D721Med (cell line): ENCODE results near the gene TOX2.

Source experiments
- DNase-seq: peaks from one replicate; pipeline ENCODE4 v3.0.0; 2011; ENCODE audit warnings: low spot score; ENCODE audit not compliant: insufficient read length
- FAIRE-seq: peaks from 2 replicates; lab custom pipeline; 2011; peaks lifted over from hg19 to GRCh38; lab: Jason Lieb, UNC
- CTCF ChIP-seq: IDR thresholded peaks from 2 replicates; pipeline ENCODE4 v1.5.1; 2012; ENCODE audit warnings: mild to moderate bottlenecking, control low read depth; ENCODE audit not compliant: insufficient read depth; ENCODE audit errors: missing control alignments

The TOX2 gene

GRCh38 chr20:43915211-43916072 is 790 bp downstream of the TOX2 start:
- DNase-seq = no peak
- TF ChIP-seq CTCF = no peak
- FAIRE-seq = no peak

- TF ChIP-seq CTCF = no peak
- FAIRE-seq = no peak
- DNase-seq = no peak
These were observed 1.6 kb downstream of the TOX2 start for GRCh38 chr20:43916073-43916880.

- TF ChIP-seq CTCF = no peak
- FAIRE-seq = no peak
- DNase-seq = no peak
These were observed 2.3 kb downstream of the TOX2 start for GRCh38 chr20:43916881-43917371.

- TF ChIP-seq CTCF = no peak
- DNase-seq (no peak), FAIRE-seq (no peak)
These were observed 2.7 kb downstream of the TOX2 start for GRCh38 chr20:43917380-43917779.

GRCh38 chr20:43919686-43920403 is 5.2 kb downstream of the TOX2 start:
- FAIRE-seq = no peak
- TF ChIP-seq CTCF = no peak
- DNase-seq = no peak

- TF ChIP-seq CTCF = no peak
- FAIRE-seq (no peak), DNase-seq (no peak)
These were observed 6.1 kb downstream of the TOX2 start for GRCh38 chr20:43920797-43921196.
